GM12865 (cell line): ENCODE data around the gene DEFB127.
"Not testable (repeated sequence)": the region's sequence is repeated elsewhere in the genome, so short reads cannot be mapped to it uniquely, and the experiment has no call there.

Experiments used
- DNase-seq: peaks from one replicate; pipeline ENCODE4 v3.0.0; 2010; ENCODE audit warnings: low read depth
- H3K4me3 ChIP-seq: 2 replicates; pipeline ENCODE4 v1.5.1; 2011; ENCODE audit warnings: mild to moderate bottlenecking, low read depth, low read length, control low read depth
- CTCF ChIP-seq: IDR thresholded peaks from 2 replicates; pipeline ENCODE4 v1.5.1; 2011; ENCODE audit warnings: low read length, control low read depth, low read depth, inconsistent platforms; ENCODE audit not compliant: insufficient read depth; ENCODE audit errors: missing control alignments

The DEFB127 gene

GRCh38 chr20:199996-200395 is 42.7 kb downstream of the DEFB127 start:
- TF ChIP-seq CTCF: no peak
- no peak for DNase-seq
- no peak overlapping the region for H3K4me3 ChIP-seq

GRCh38 chr20:203630-204029 is 46.4 kb downstream of the DEFB127 start:
- DNase-seq, H3K4me3 ChIP-seq: not testable (repeated sequence)
